Left lung (tissue), 14 donors: ENCODE measurements around the gene ZNF256. TPM values are rescaled to one million over a fixed set of nuclear protein-coding genes. Genes with fewer than 3 reads are reported as not detected.

Experiments
- ATAC-seq: fragments of 200-7000 bp; cut with Tn5 transposase; one replicate; pipeline ENCODE4 v1.9.1; 2020; ENCODE audit warnings: moderate library complexity
- DNase-seq, 4 donors: peaks; one replicate each; pipeline ENCODE4 v3.0.0-alpha.2; 2013 to 2020
- H3K27ac ChIP-seq, 2 donors: fragments of 200-600 bp; sonication (generic) in 1 of 2; one replicate each; pipeline versions ENCODE4 v1.5.0 to v1.8.0; 2020 to 2021
- H3K27me3 ChIP-seq, 2 donors: fragments of 200-600 bp; sonication (generic) in 1 of 2; one replicate each; pipeline versions ENCODE4 v1.5.0 to v1.8.0; 2020 to 2021
- H3K36me3 ChIP-seq, 2 donors: fragments of 200-600 bp; sonication (generic) in 1 of 2; one replicate each; pipeline versions ENCODE4 v1.5.0 to v1.8.0; 2020 to 2021
- H3K4me1 ChIP-seq, 2 donors: fragments of 200-600 bp; one replicate each; pipeline ENCODE4 v1.8.0; 2021
- H3K4me3 ChIP-seq, 2 donors: fragments of 200-600 bp; sonication (generic) in 1 of 2; one replicate each; pipeline versions ENCODE4 v1.5.0 to v1.8.0; 2020 to 2021; ENCODE audit warnings: mild to moderate bottlenecking in 1 of 2
- H3K9me3 ChIP-seq, 2 donors: fragments of 200-600 bp; sonication (generic) in 1 of 2; one replicate each; pipeline versions ENCODE4 v1.5.0 to v1.8.0; 2020 to 2021
- intact Hi-C, 2 donors: fragments of 100-400 bp; cut with DNase I; formaldehyde crosslinking; loops; one replicate each; pipeline versions ENCODE4 v1.11.2 to v1.14.2; 2022
- long read RNA-seq, 12 donors: library from polyadenylated mRNA in 2 of 12; unstranded in 2 of 12; transcript quantifications; one replicate each; pipeline ENCODE4 v2.0.0 and lab custom pipeline, GENCODE V29; 2019 to 2026
- polyA plus RNA-seq, 6 donors: library from polyadenylated mRNA; unstranded; fragments of 120-200 nt; gene quantifications; one replicate each; pipeline ENCODE4 v1.2.1, GENCODE V29; 2013; ENCODE audit not compliant: insufficient read length in 6 of 6
- total RNA-seq, 2 donors: library from RNA; stranded (reverse); fragmentation: NEBNext Ultra II Directional; extraction: Animal tissue kit (Norgen Biotek cat#: 25700); gene quantifications; one replicate each; pipeline ENCODE4 v1.2.1, GENCODE V29; 2021
- TF ChIP-seq, protein P1 (sequence below), 2 donors: fragments of 200-600 bp; sonication (generic) in 1 of 2; IDR thresholded peaks; one replicate each; pipeline versions ENCODE4 v1.5.0 to v1.8.0; 2021; ENCODE audit warnings: antibody characterized with exemption in 2 of 2
- donor health status: DM: no; HTN: yes; CAD: no.
- donor health status: DM: no; HTN: no; CAD: no.

The ZNF256 gene
- total RNA-seq (1 to 10 TPM; 3.9 to 4.2 TPM), polyA plus RNA-seq (10 to 100 TPM in 5 of 6 donors, 1 to 10 TPM in 1; 8.5 to 12.1 (median 10.6) TPM)
- long read RNA-seq, donor 1, transcript ZNF256-201 (3 exons, 2,172 nt) = major isoform, 6 of 6 reads
- long read RNA-seq, donor 1, partial matches to known transcripts = 0 of 6 reads
- long read RNA-seq, donor 1, other reads (novel, unspliced or antisense) = 0 of 6 reads
- long read RNA-seq, donor 2, partial matches to known transcripts = 0 of 5 reads
- long read RNA-seq, donor 2, other reads (novel, unspliced or antisense) = 0 of 5 reads
- long read RNA-seq, donor 3, partial matches to known transcripts = 0 of 3 reads
- long read RNA-seq, donor 3, other reads (novel, unspliced or antisense) = 0 of 3 reads
- long read RNA-seq, donor 4 = 0 reads
- long read RNA-seq, donor 5, partial matches to known transcripts = 0 of 3 reads
- long read RNA-seq, donor 5, other reads (novel, unspliced or antisense) = 0 of 3 reads
- long read RNA-seq, donor 6 = 0 reads
- long read RNA-seq, donor 7, partial matches to known transcripts = 0 of 3 reads
- long read RNA-seq, donor 7, other reads (novel, unspliced or antisense) = 0 of 3 reads
- long read RNA-seq, donor 8, transcript ZNF256-202 (2 exons, 1,958 nt) = major isoform, 6 of 7 reads
- long read RNA-seq, donor 8, partial matches to known transcripts = 0 of 7 reads
- long read RNA-seq, donor 8, other reads (novel, unspliced or antisense) = 0 of 7 reads
- long read RNA-seq, donor 9 = 0 reads
- long read RNA-seq, donor 10, partial matches to known transcripts = 0 of 1 reads
- long read RNA-seq, donor 10, other reads (novel, unspliced or antisense) = 0 of 1 reads
- long read RNA-seq, donor 11 = 0 reads
- long read RNA-seq, donor 12, partial matches to known transcripts = 0 of 4 reads
- long read RNA-seq, donor 12, other reads (novel, unspliced or antisense) = 0 of 4 reads

DNA sequence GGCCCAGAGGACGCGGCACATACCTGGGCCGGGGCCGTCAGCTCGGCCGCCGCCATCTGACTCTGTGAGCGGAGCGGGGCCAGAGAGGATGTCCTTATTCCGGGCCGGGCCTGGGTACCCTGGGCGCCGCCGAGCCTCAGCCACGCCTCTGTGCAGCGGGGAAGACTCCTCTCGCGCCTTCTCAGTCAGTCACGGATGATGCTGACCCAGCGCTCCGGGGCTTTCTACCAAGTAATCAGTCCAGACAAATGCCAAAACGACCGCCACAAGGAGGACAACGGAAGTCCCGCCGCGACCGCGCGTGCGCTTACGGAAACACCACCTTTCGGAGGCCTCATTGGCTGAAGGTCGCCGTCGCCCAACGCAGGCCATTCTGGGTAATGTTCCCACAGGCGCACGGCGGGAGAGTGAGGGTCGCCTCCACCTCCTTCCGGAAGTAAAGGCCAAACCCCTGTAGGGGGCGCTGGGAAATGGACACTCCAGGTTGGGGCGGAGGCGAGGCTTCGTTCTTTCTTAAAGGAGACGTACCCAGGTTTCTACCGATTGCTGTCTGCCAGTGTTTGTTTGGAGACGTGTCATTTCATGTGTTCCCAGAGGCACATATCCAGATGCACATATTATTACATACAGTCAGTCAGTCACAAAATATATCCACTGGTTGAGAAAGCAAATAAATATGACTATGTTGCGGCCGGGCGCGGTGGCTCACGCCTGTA, at the start of gene ZNF256:
ZNF256 (minus strand) TSS at position 288 of the 716 bp plus-strand sequence; CDS start at position 56, 232 bp downstream.
- peak; percentile 99 for ATAC-seq
- Histone ChIP-seq H3K36me3 (peaks cover 0 to 28% of the 10 kb centered on the region in 2 donors), H3K4me1 (peaks cover 0 to 7% of the 10 kb centered on the region in 2 donors), H3K9me3 (peaks cover 0 to 85% of the 10 kb centered on the region in 2 donors), H3K27me3 (no peaks in the 10 kb centered on the region), H3K4me3 (peak within 1 kb of the TSS; percentile 59 to 99), H3K27ac (peak within 1 kb of the TSS in 1 of 2 donors; percentile 45)
- intact Hi-C loops = no loop called here
- TF ChIP-seq, protein P1, sequence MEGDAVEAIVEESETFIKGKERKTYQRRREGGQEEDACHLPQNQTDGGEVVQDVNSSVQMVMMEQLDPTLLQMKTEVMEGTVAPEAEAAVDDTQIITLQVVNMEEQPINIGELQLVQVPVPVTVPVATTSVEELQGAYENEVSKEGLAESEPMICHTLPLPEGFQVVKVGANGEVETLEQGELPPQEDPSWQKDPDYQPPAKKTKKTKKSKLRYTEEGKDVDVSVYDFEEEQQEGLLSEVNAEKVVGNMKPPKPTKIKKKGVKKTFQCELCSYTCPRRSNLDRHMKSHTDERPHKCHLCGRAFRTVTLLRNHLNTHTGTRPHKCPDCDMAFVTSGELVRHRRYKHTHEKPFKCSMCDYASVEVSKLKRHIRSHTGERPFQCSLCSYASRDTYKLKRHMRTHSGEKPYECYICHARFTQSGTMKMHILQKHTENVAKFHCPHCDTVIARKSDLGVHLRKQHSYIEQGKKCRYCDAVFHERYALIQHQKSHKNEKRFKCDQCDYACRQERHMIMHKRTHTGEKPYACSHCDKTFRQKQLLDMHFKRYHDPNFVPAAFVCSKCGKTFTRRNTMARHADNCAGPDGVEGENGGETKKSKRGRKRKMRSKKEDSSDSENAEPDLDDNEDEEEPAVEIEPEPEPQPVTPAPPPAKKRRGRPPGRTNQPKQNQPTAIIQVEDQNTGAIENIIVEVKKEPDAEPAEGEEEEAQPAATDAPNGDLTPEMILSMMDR (IDR thresholded peaks at IDR 0.05) = peak; percentile 47 to 71
- DNase-seq = peak; percentile 94 to 98 (median 94)

DNA sequence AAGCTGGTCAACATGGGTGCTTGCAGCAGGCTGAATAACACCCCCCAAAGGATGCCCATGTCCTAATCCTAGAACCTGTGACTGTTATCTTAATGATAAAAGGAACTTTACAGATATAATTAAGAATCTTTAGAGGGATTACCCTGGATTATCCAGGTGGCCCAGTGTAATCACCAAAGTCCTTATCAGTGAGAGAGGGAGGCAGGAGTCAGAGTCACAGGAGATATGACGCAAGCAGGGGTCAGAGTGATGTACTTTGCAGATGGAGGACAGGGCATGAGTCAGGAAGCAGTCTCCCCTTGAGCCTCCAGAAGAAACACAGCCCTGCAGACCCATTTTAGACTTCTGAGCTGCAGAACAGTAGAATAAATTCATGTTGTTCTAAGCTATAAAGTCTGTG, 45.3 kb upstream of the ZNF256 start:
- DNase-seq = no peak
- Histone ChIP-seq H3K4me3 (no peak overlapping the region), H3K27ac (no peak overlapping the region), H3K27me3 (no peaks in the 10 kb centered on the region), H3K4me1 (no peaks in the 10 kb centered on the region), H3K36me3 (peaks cover 0 to 94% of the 10 kb centered on the region in 2 donors), H3K9me3 (peaks cover 15 to 96% of the 10 kb centered on the region in 2 donors)
- intact Hi-C loops = no loop called here
- TF ChIP-seq, protein P1 (IDR thresholded peaks at IDR 0.05) = no peak
- ATAC-seq = no peak

DNA sequence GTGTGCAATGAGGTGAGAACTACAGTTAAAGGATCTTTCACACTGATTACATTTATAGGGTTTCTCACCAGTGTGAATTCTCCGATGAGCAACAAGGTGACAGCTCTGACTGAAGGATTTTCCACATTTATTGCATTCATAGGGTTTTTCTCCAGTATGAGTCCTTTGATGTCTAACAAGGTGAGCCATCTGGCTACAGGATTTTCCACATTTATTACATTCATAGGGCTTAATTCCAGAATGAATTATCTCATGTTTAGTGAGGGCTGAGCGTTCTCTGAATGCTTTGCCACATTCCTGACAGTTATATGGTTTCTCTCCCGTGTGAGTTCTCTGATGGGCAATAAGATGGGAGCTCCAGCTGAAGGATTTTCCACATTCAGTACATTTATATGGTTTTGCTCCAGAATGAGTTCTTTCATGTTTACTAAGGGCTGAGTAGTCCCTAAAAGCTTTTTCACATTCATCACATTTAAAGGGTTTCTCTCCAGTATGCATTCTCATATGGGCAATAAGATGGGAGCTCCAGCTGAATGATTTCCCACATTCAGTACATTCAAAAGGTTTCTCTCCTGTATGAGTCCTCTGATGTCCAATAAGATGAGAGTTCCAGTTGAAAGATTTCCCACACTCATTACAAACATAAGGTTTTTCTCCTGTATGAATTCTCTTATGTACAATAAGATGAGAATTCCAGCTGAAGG, 31.2 kb upstream of the ZNF256 start:
- no peaks in the 10 kb centered on the region for H3K4me1 ChIP-seq
- H3K4me3 ChIP-seq = no peak overlapping the region
- H3K9me3 ChIP-seq = peaks cover 36 to 100% of the 10 kb centered on the region in 2 donors
- DNase-seq = no peak
- H3K27me3 ChIP-seq = no peaks in the 10 kb centered on the region
- intact Hi-C loops = no loop called here
- no peak for ATAC-seq
- H3K27ac ChIP-seq = no peak overlapping the region
- TF ChIP-seq, protein P1 (IDR thresholded peaks at IDR 0.05) = no peak
- peaks cover 0 to 87% of the 10 kb centered on the region in 2 donors for H3K36me3 ChIP-seq

DNA sequence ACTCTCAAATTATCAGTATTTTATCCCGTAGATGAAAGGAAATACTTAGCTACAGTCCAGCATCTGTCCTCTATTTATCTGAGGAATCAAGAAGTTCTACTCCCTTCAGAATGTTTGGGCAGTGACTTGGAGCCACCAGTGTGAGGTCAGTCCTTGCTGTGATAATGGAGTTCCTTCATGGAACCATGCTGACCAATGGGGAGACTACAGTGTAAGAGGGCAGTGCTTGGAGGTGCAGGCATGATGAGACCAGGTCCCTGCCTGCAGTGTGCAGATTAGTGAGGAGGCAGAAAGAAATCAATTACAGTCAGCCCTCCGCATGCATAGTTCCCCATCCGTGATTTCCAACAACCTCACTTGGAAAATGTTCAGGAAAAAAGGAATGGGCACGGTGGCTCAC, 26.9 kb upstream of the ZNF256 start, which contains the start of gene C19orf18:
C19orf18 (minus strand) TSS at position 101 of the 400 bp plus-strand sequence. CDS start 102 bp downstream, outside the sequence.
- Histone ChIP-seq H3K36me3 (peaks cover 0 to 64% of the 10 kb centered on the region in 2 donors), H3K4me1 (no peaks in the 10 kb centered on the region), H3K27ac (no peak within 1 kb of the TSS), H3K4me3 (no peak within 1 kb of the TSS), H3K27me3 (no peaks in the 10 kb centered on the region), H3K9me3 (peaks cover 24 to 99% of the 10 kb centered on the region in 2 donors)
- intact Hi-C loops = no loop called here
- TF ChIP-seq, protein P1 (IDR thresholded peaks at IDR 0.05) = no peak
- no peak for DNase-seq
- ATAC-seq = no peak
